A673 (cell line): ENCODE measurements around the gene GCN1. TPM values are rescaled to one million over a fixed set of nuclear protein-coding genes. Genes with fewer than 3 reads are reported as not detected.
A peak's percentile ranks its signal among the peaks of the same experiment; 100 is the strongest.

Experiments used
- BruUV-seq: library from RNA; stranded (reverse); fragments of 400-500 nt; replicated peaks from 2 replicates; lab custom pipeline; 2021; lab: Mats Ljungman, UMichigan
- CTCF ChIA-PET: fragments of 300-600 bp; sonication (Branson Sonifier 250); formaldehyde crosslinking; loops from one replicate; lab custom pipeline; 2022; ENCODE audit warnings: antibody characterized with exemption; lab: Charles Lee
- POLR2A ChIA-PET: fragments of 300-600 bp; sonication (Branson Sonifier 250); formaldehyde crosslinking; loops from one replicate; lab custom pipeline; 2022; ENCODE audit warnings: antibody characterized with exemption; ENCODE audit not compliant: low non-redundant PET; lab: Charles Lee
- DNase-seq: peaks from one replicate; pipeline ENCODE4 v3.0.0-alpha.2; 2015; ENCODE audit warnings: low spot score
- H3K27ac ChIP-seq: fragments of 200-600 bp; sonication (generic); 2 replicates; pipeline ENCODE4 v1.5.1; 2016; ENCODE audit warnings: mixed run types, low read depth, mild to moderate bottlenecking, mixed read lengths, antibody characterized with exemption, low read length; ENCODE audit not compliant: poor library complexity, severe bottlenecking
- H3K27me3 ChIP-seq: fragments of 200-600 bp; sonication (generic); replicated peaks from 2 replicates; pipeline ENCODE4 v1.6.1; 2017; ENCODE audit warnings: mixed run types, low read depth, mild to moderate bottlenecking, mixed read lengths, antibody characterized with exemption, low read length; ENCODE audit not compliant: insufficient read depth, poor library complexity
- H3K36me3 ChIP-seq: fragments of 200-600 bp; sonication (generic); 2 replicates; pipeline ENCODE4 v1.6.1; 2016; ENCODE audit warnings: mixed run types, mild to moderate bottlenecking, mixed read lengths, antibody characterized with exemption, low read length; ENCODE audit not compliant: insufficient read depth, poor library complexity, severe bottlenecking
- H3K4me1 ChIP-seq: fragments of 200-600 bp; sonication (generic); 2 replicates; pipeline ENCODE4 v1.6.1; 2017; ENCODE audit warnings: mixed run types, mild to moderate bottlenecking, mixed read lengths, antibody characterized with exemption, low read length; ENCODE audit not compliant: insufficient read depth, poor library complexity, severe bottlenecking
- H3K4me3 ChIP-seq: fragments of 200-600 bp; sonication (generic); 2 replicates; pipeline ENCODE4 v1.5.1; 2016; ENCODE audit warnings: low read depth, mixed run types, mild to moderate bottlenecking, mixed read lengths, low read length; ENCODE audit not compliant: poor library complexity, severe bottlenecking
- H3K9me3 ChIP-seq: fragments of 200-600 bp; sonication (generic); 2 replicates; pipeline ENCODE4 v1.6.1; 2016; ENCODE audit warnings: mixed run types, low read depth, mild to moderate bottlenecking, mixed read lengths, antibody characterized with exemption, low read length; ENCODE audit not compliant: poor library complexity, severe bottlenecking
- CTCF ChIP-seq: fragments of 300-800, 200-600 bp; sonication (generic); conservative IDR thresholded peaks from 2 replicates; pipeline ENCODE4 v1.5.1; 2017; ENCODE audit warnings: low read depth, mild to moderate bottlenecking, antibody characterized with exemption, low read length, moderate library complexity, mixed read lengths
- EZH2 ChIP-seq: fragments of 200-600 bp; sonication (generic); IDR thresholded peaks from 2 replicates; pipeline ENCODE4 v1.6.1; 2017; ENCODE audit warnings: borderline replicate concordance, low read depth, mild to moderate bottlenecking, mixed read lengths, antibody characterized with exemption, low read length; ENCODE audit not compliant: poor library complexity, severe bottlenecking
- intact Hi-C: fragments of 100-400 bp; cut with micrococcal nuclease; formaldehyde crosslinking; loops from one replicate; pipeline ENCODE4 v1.10.0; 2022; ENCODE audit not compliant: unreplicated experiment
- total RNA-seq: library from RNA; stranded (reverse); gene quantifications from 2 replicates; pipeline ENCODE4 v1.2.3, GENCODE V29; 2021

GCN1 gene
- total RNA-seq, 1 experiment from 2014 or later = 129 TPM

- no peak overlapping the region for H3K4me3 ChIP-seq
- ChIA-PET CTCF (interaction anchor here (0.6 to 8.7 kb wide), 8 partner anchors 26 to 1152 kb away, joined by 3 to 141 read pairs (median 5); partner anchors contain the start of gene PXN), POLR2A (interaction anchor here (1.8 to 2.0 kb wide), 2 partner anchors 30 to 61 kb away, joined by 16 to 21 read pairs; partner anchors contain the start of genes RNU4-1, RNU4-2 and RPLP0)
- BruUV-seq = no TSS peak
- TF ChIP-seq CTCF = no peak
- TF ChIP-seq EZH2 = no peak
- H3K9me3 ChIP-seq = no peaks in the 10 kb centered on the region
- H3K36me3 ChIP-seq = no peaks in the 10 kb centered on the region
- no peak for DNase-seq
- intact Hi-C loops = no loop called here
- no peaks in the 10 kb centered on the region for H3K27me3 ChIP-seq
- H3K27ac ChIP-seq = peak overlapping the region; percentile 82
- peaks cover 84% of the 10 kb centered on the region for H3K4me1 ChIP-seq
Measured at GRCh38 chr12:120230974-120231315, 36.4 kb upstream of the GCN1 start.

- ChIA-PET CTCF (interaction anchor here (0.6 to 8.7 kb wide), 7 partner anchors 26 to 1153 kb away, joined by 3 to 141 read pairs (median 5); partner anchors contain the start of gene PXN), POLR2A (interaction anchor here (1.8 to 2.0 kb wide), 2 partner anchors 29 to 62 kb away, joined by 16 to 21 read pairs; partner anchors contain the start of genes RNU4-1, RNU4-2 and RPLP0)
- no TSS peak for BruUV-seq
- peaks cover 84% of the 10 kb centered on the region for H3K4me1 ChIP-seq
- TF ChIP-seq CTCF = no peak
- no peak for TF ChIP-seq EZH2
- peak overlapping the region; percentile 82 for H3K27ac ChIP-seq
- DNase-seq = peak; percentile 90
- H3K4me3 ChIP-seq = no peak overlapping the region
- H3K27me3 ChIP-seq = no peaks in the 10 kb centered on the region
- no peaks in the 10 kb centered on the region for H3K36me3 ChIP-seq
- H3K9me3 ChIP-seq = no peaks in the 10 kb centered on the region
- intact Hi-C loops = no loop called here
Measured at GRCh38 chr12:120230326-120230973, 35.9 kb upstream of the GCN1 start.

- Histone ChIP-seq H3K4me1 (peaks cover 84% of the 10 kb centered on the region), H3K4me3 (no peak overlapping the region), H3K27me3 (no peaks in the 10 kb centered on the region), H3K36me3 (no peaks in the 10 kb centered on the region), H3K27ac (peak overlapping the region; percentile 82), H3K9me3 (no peaks in the 10 kb centered on the region)
- intact Hi-C loops = loop anchor here (10.0 kb wide), 1 partner anchor 205 kb away; the partner anchor contains the start of gene COX6A1
- BruUV-seq = no TSS peak
- DNase-seq = peak; percentile 63
- ChIA-PET CTCF (interaction anchor here (0.6 to 8.7 kb wide), 4 partner anchors 13 to 73 kb away, joined by 3 to 141 read pairs (median 6); partner anchors contain the start of genes PXN and SIRT4), POLR2A (interaction anchor here (1.3 to 2.0 kb wide), 3 partner anchors 28 to 62 kb away, joined by 4 to 21 read pairs (median 16); partner anchors contain the start of genes RNU4-1, RNU4-2 and RPLP0)
- TF ChIP-seq CTCF = no peak
Measured at GRCh38 chr12:120229487-120230325, 35.2 kb upstream of the GCN1 start.
